Calu3 (cell line): ENCODE measurements around the gene SCAI. TPM values are rescaled to one million over a fixed set of nuclear protein-coding genes. Genes with fewer than 3 reads are reported as not detected.
"Not testable (repeated sequence)": the region's sequence is repeated elsewhere in the genome, so short reads cannot be mapped to it uniquely, and the experiment has no call there.

ENCODE experiments used
- BruUV-seq: library from RNA; stranded (reverse); fragments of 400-500 nt; replicated peaks from 2 replicates; lab custom pipeline; 2021; lab: Mats Ljungman, UMichigan
- CTCF ChIA-PET: fragments of 300-600 bp; sonication (Branson Sonifier 250); formaldehyde crosslinking; loops from one replicate; lab custom pipeline; 2022; ENCODE audit warnings: antibody characterized with exemption; lab: Charles Lee
- DNase-seq: peaks from one replicate; pipeline ENCODE4 v3.0.0; 2022
- H3K27ac Mint-ChIP-seq: one replicate; pipeline ENCODE4 v1.8.0; 2022; ENCODE audit warnings: mixed read lengths; ENCODE audit not compliant: unreplicated experiment
- H3K27me3 Mint-ChIP-seq: one replicate; pipeline ENCODE4 v1.8.0; 2022; ENCODE audit warnings: mixed read lengths; ENCODE audit not compliant: unreplicated experiment
- H3K36me3 Mint-ChIP-seq: one replicate; pipeline ENCODE4 v1.8.0; 2022; ENCODE audit warnings: mild to moderate bottlenecking, moderate library complexity, mixed read lengths; ENCODE audit not compliant: insufficient read depth, unreplicated experiment
- H3K4me1 Mint-ChIP-seq: one replicate; pipeline ENCODE4 v1.8.0; 2022; ENCODE audit warnings: mild to moderate bottlenecking, low read depth, mixed read lengths; ENCODE audit not compliant: unreplicated experiment
- H3K4me3 Mint-ChIP-seq: one replicate; pipeline ENCODE4 v1.8.0; 2022; ENCODE audit warnings: mild to moderate bottlenecking, low read depth, moderate library complexity, mixed read lengths; ENCODE audit not compliant: unreplicated experiment
- H3K9me3 Mint-ChIP-seq: one replicate; pipeline ENCODE4 v1.8.0; 2022; ENCODE audit warnings: low read depth, mixed read lengths; ENCODE audit not compliant: unreplicated experiment
- CTCF ChIP-seq: fragments of 200-600 bp; IDR thresholded peaks from one replicate; pipeline ENCODE4 v1.8.0; 2022; ENCODE audit warnings: antibody characterized with exemption; ENCODE audit not compliant: unreplicated experiment
- intact Hi-C: fragments of 100-400 bp; cut with micrococcal nuclease; formaldehyde crosslinking; loops from one replicate; pipeline ENCODE4 v1.10.0; 2022; ENCODE audit not compliant: unreplicated experiment
- total RNA-seq: library from RNA; stranded (reverse); gene quantifications from 2 replicates; pipeline ENCODE4 v1.2.3, GENCODE V29; 2022

The SCAI gene
- total RNA-seq, 1 experiment from 2014 or later, result 6.4 TPM

- Mint-ChIP-seq H3K27me3 (no peaks in the 10 kb centered on the region), H3K9me3 (no peaks in the 10 kb centered on the region), H3K4me3 (no peak overlapping the region), H3K36me3 (no peaks in the 10 kb centered on the region), H3K27ac (no peak overlapping the region), H3K4me1 (no peaks in the 10 kb centered on the region)
- intact Hi-C loops, result no loop called here
- no peak for DNase-seq
- TF ChIP-seq CTCF, result no peak
- no TSS peak for BruUV-seq
- CTCF ChIA-PET, result no interaction called here
These were observed 209.0 kb downstream of the SCAI start for GRCh38 chr9:124934290-124934689.

- BruUV-seq, result no TSS peak
- Mint-ChIP-seq H3K4me1 (no peaks in the 10 kb centered on the region), H3K27me3 (no peaks in the 10 kb centered on the region), H3K36me3 (no peaks in the 10 kb centered on the region), H3K27ac (no peak overlapping the region), H3K9me3 (no peaks in the 10 kb centered on the region), H3K4me3 (no peak overlapping the region)
- TF ChIP-seq CTCF, result no peak
- intact Hi-C loops, result no loop called here
- CTCF ChIA-PET, result interaction anchor here (0.6 kb wide), 1 partner anchor 289 kb away, joined by 5 read pairs; no protein-coding TSS in a partner anchor
- DNase-seq, result no peak
These were observed 211.0 kb downstream of the SCAI start for GRCh38 chr9:124932333-124932732.

GRCh38 chr9:124929464-124929863 is 213.9 kb downstream of the SCAI start:
- Mint-ChIP-seq H3K4me1 (no peaks in the 10 kb centered on the region), H3K4me3 (no peak overlapping the region)
- CTCF ChIA-PET, result no interaction called here

GRCh38 chr9:124928116-124928515 is 215.2 kb downstream of the SCAI start:
- no TSS peak for BruUV-seq
- no peak overlapping the region for H3K27ac Mint-ChIP-seq
- no peaks in the 10 kb centered on the region for H3K4me1 Mint-ChIP-seq
- peaks cover 7% of the 10 kb centered on the region for H3K36me3 Mint-ChIP-seq
- no peak for TF ChIP-seq CTCF
- intact Hi-C loops, result no loop called here
- CTCF ChIA-PET, result no interaction called here
- DNase-seq, result no peak
- H3K9me3 Mint-ChIP-seq, result no peaks in the 10 kb centered on the region
- no peak overlapping the region for H3K4me3 Mint-ChIP-seq
- no peaks in the 10 kb centered on the region for H3K27me3 Mint-ChIP-seq

More at GRCh38 chr9:124929464-124929863, 213.9 kb downstream of the SCAI start:
- Mint-ChIP-seq H3K27me3 (no peaks in the 10 kb centered on the region), H3K36me3 (peaks cover 7% of the 10 kb centered on the region), H3K27ac (no peak overlapping the region), H3K9me3 (no peaks in the 10 kb centered on the region)
- TF ChIP-seq CTCF, result no peak
- intact Hi-C loops, result no loop called here
- no TSS peak for BruUV-seq
- no peak for DNase-seq

GRCh38 chr9:124920394-124920793 is 222.9 kb downstream of the SCAI start:
- BruUV-seq, H3K9me3 Mint-ChIP-seq, DNase-seq, H3K27me3 Mint-ChIP-seq, H3K4me1 Mint-ChIP-seq, H3K27ac Mint-ChIP-seq, intact Hi-C loops, H3K36me3 Mint-ChIP-seq, H3K4me3 Mint-ChIP-seq, CTCF ChIA-PET: not testable (repeated sequence)
